ENCODE measurements around the gene FEZF1.

The FEZF1 gene

GRCh38 chr7:122268101-122268500 lies 36.4 kb downstream of the FEZF1 start:
- DNase-seq (ENCODE audit: low read depth in 2 of 2) = no peak

GRCh38 chr7:122262246-122262645 lies 42.3 kb downstream of the FEZF1 start:
- no peak for DNase-seq (ENCODE audit: low read depth in 2 of 2)

GRCh38 chr7:122261442-122261841 lies 43.1 kb downstream of the FEZF1 start:
- no peak for DNase-seq (ENCODE audit: low read depth in 2 of 2)

GRCh38 chr7:122261016-122261415 lies 43.5 kb downstream of the FEZF1 start:
- no peak for DNase-seq (ENCODE audit: low read depth in 2 of 2)

- DNase-seq (ENCODE audit: low read depth in 2 of 2) = no peak
Observed at GRCh38 chr7:122260336-122260735, 44.2 kb downstream of the FEZF1 start.

- DNase-seq (ENCODE audit: low read depth in 2 of 2) = no peak
Observed at GRCh38 chr7:122258971-122259370, 45.6 kb downstream of the FEZF1 start.

GRCh38 chr7:122257056-122257455 lies 47.5 kb downstream of the FEZF1 start:
- no peak for DNase-seq (ENCODE audit: low read depth in 2 of 2)

- DNase-seq (ENCODE audit: low read depth in 2 of 2) = no peak
Observed at GRCh38 chr7:122256046-122256445, 48.5 kb downstream of the FEZF1 start.

- no peak for DNase-seq (ENCODE audit: low read depth in 2 of 2)
Observed at GRCh38 chr7:122255454-122255853, 49.1 kb downstream of the FEZF1 start.
